Endothelial cell of umbilical vein (primary cell): ENCODE data around the gene RYR2. TPM values are rescaled to one million over a fixed set of nuclear protein-coding genes. Genes with fewer than 3 reads are reported as not detected.

Experiments
- BruUV-seq: library from RNA; stranded (reverse); fragments of 400-500 nt; replicated peaks from 2 replicates; lab custom pipeline; 2021; lab: Mats Ljungman, UMichigan
- CTCF ChIA-PET: fragments of 300-600, 350-600 bp; sonication (Branson Sonifier 250); formaldehyde crosslinking; loops from one replicate; lab custom pipeline; 2021; ENCODE audit warnings: antibody characterized with exemption, inconsistent platforms; lab: Charles Lee
- POLR2A ChIA-PET: fragments of 300-600, 350-600 bp; sonication (Branson Sonifier 250); formaldehyde crosslinking; loops from one replicate; lab custom pipeline; 2021; ENCODE audit warnings: antibody characterized with exemption, inconsistent platforms; lab: Charles Lee
- DNase-seq: peaks from one replicate; pipeline ENCODE4 v3.0.0-alpha.2; 2011; ENCODE audit warnings: low read depth, low spot score
- FAIRE-seq: peaks from 2 replicates; lab custom pipeline; 2011; peaks lifted over from hg19 to GRCh38; lab: Jason Lieb, UNC
- H2AFZ ChIP-seq: 2 replicates; pipeline ENCODE4 v1.6.0; 2012; ENCODE audit warnings: low read depth, low read length, control low read depth, inconsistent platforms
- H3K27ac ChIP-seq: 2 replicates; pipeline ENCODE4 v1.5.1; 2011; ENCODE audit warnings: low read depth, mild to moderate bottlenecking, control low read depth, low read length, moderate library complexity; ENCODE audit not compliant: insufficient read depth
- H3K27me3 ChIP-seq, 2 experiments: 2 replicates each; pipeline versions ENCODE4 v1.6.0 to v1.6.1; 2011; ENCODE audit warnings: low read length in 2 of 2, mixed read lengths in 1 of 2; ENCODE audit not compliant: control insufficient read depth in 2 of 2, insufficient read depth in 2 of 2
- H3K36me3 ChIP-seq, 2 experiments: 2 replicates in 1 of 2; 3 replicates in 1 of 2; pipeline ENCODE4 v1.5.1; 2011; ENCODE audit warnings: low read length in 2 of 2, mild to moderate bottlenecking in 1 of 2, moderate library complexity in 1 of 2; ENCODE audit not compliant: control insufficient read depth in 2 of 2, insufficient read depth in 2 of 2; ENCODE audit errors: extremely low read depth in 1 of 2
- H3K4me1 ChIP-seq: 3 replicates; pipeline ENCODE4 v1.5.1; 2011; ENCODE audit warnings: mild to moderate bottlenecking, low read length; ENCODE audit not compliant: control insufficient read depth, insufficient read depth; ENCODE audit errors: extremely low read depth
- H3K4me2 ChIP-seq: 2 replicates; pipeline ENCODE4 v1.6.1; 2011; ENCODE audit warnings: low read length, control low read depth, mixed read lengths; ENCODE audit not compliant: insufficient read depth
- H3K4me3 ChIP-seq, 3 experiments: fragments of 200-600 bp in 1 of 3; sonication (generic), shearing (Covaris generic) in 1 of 3; replicated peaks in 1 of 3; 2 replicates each; pipeline ENCODE4 v1.5.1; 2011 to 2016; ENCODE audit warnings: control low read depth in 3 of 3, low read length in 3 of 3, mild to moderate bottlenecking in 2 of 3, inconsistent platforms in 1 of 3, low read depth in 1 of 3, moderate library complexity in 1 of 3; ENCODE audit not compliant: insufficient read depth in 1 of 3
- H3K79me2 ChIP-seq: 2 replicates; pipeline ENCODE4 v1.6.0; 2012; ENCODE audit warnings: low read length, inconsistent platforms; ENCODE audit not compliant: control insufficient read depth, insufficient read depth
- H3K9ac ChIP-seq: replicated peaks from 2 replicates; pipeline ENCODE3; 2011; ENCODE audit warnings: low read length, control low read depth; ENCODE audit not compliant: insufficient read depth; ENCODE audit errors: extremely low read depth
- H3K9me1 ChIP-seq: replicated peaks from 3 replicates; pipeline ENCODE4 v1.6.0; 2011; ENCODE audit warnings: mild to moderate bottlenecking, low read length; ENCODE audit not compliant: control insufficient read depth, insufficient read depth; ENCODE audit errors: extremely low read depth
- H3K9me3 ChIP-seq: replicated peaks from 2 replicates; pipeline ENCODE4 v1.5.1; 2012; ENCODE audit warnings: low read length, inconsistent platforms; ENCODE audit not compliant: control insufficient read depth, insufficient read depth
- H4K20me1 ChIP-seq: replicated peaks from 2 replicates; pipeline ENCODE3; 2011; ENCODE audit warnings: mild to moderate bottlenecking, low read length; ENCODE audit not compliant: control insufficient read depth, insufficient read depth; ENCODE audit errors: extremely low read depth
- CTCF ChIP-seq, 2 donors: IDR thresholded peaks; 1 replicate in 1 of 2; 2 replicates in 1 of 2; pipeline ENCODE4 v1.5.1; 2011; ENCODE audit warnings: low read length in 2 of 2, mild to moderate bottlenecking in 2 of 2, moderate library complexity in 2 of 2, control low read depth in 1 of 2, inconsistent platforms in 1 of 2, low read depth in 1 of 2; ENCODE audit not compliant: insufficient read depth in 1 of 2; ENCODE audit errors: extremely low read depth in 1 of 2
- EZH2 ChIP-seq: IDR thresholded peaks from 2 replicates; pipeline ENCODE4 v1.6.1; 2012; ENCODE audit warnings: borderline replicate concordance, low read depth, mild to moderate bottlenecking, moderate library complexity, low read length, inconsistent platforms; ENCODE audit not compliant: severe bottlenecking
- FOS ChIP-seq: IDR thresholded peaks from 2 replicates; pipeline ENCODE4 v1.6.1; 2011; ENCODE audit warnings: mild to moderate bottlenecking, low read length, moderate library complexity, borderline replicate concordance; ENCODE audit not compliant: insufficient read depth
- GATA2 ChIP-seq: IDR thresholded peaks from 2 replicates; pipeline ENCODE4 v1.7.0; 2011; ENCODE audit warnings: low read depth, mild to moderate bottlenecking, moderate library complexity, mixed read lengths, low read length; ENCODE audit not compliant: insufficient read length, insufficient read depth
- JUN ChIP-seq: IDR thresholded peaks from 2 replicates; pipeline ENCODE4 v1.6.1; 2011; ENCODE audit warnings: borderline replicate concordance, low read depth; ENCODE audit not compliant: insufficient read length, insufficient read depth
- MYC ChIP-seq: IDR thresholded peaks from one replicate; pipeline ENCODE4 v1.6.1; 2011; ENCODE audit warnings: mild to moderate bottlenecking, low read depth, low read length
- POLR2A ChIP-seq: IDR thresholded peaks from 2 replicates; pipeline ENCODE4 v1.6.1; 2012; ENCODE audit warnings: low read depth, mild to moderate bottlenecking, control low read depth, low read length
- POLR2AphosphoS5 ChIP-seq: IDR thresholded peaks from 2 replicates; pipeline ENCODE4 v1.6.1; 2012; ENCODE audit warnings: low read depth, mild to moderate bottlenecking, control low read depth, low read length, moderate library complexity; ENCODE audit not compliant: insufficient read depth
- dilution Hi-C: fragments of 300-500 bp; cut with MboI; formaldehyde crosslinking; loops from one replicate; pipeline ENCODE4 v1.15.0; 2019; ENCODE audit warnings: low sequenced_read_pairs; ENCODE audit not compliant: extremely low pct_ligation_motif_present
- intact Hi-C: fragments of 100-400 bp; cut with micrococcal nuclease; formaldehyde crosslinking; loops from one replicate; pipeline ENCODE4 v1.10.0; 2022
- polyA plus RNA-seq, 4 experiments: library from polyadenylated mRNA; depleted of rRNA in 3 of 4; stranded (reverse) in 3 of 4; unstranded in 1 of 4; fragments of >200 nt; gene quantifications; 2 replicates each; pipeline versions ENCODE4 v1.2.1 to v1.2.3, GENCODE V29; 2011 to 2012; ENCODE audit warnings: missing spikeins in 1 of 4
- total RNA-seq: library from RNA; stranded (reverse); gene quantifications from 2 replicates; pipeline ENCODE4 v1.2.3, GENCODE V29; 2021
- TF ChIP-seq, protein P1 (sequence below): IDR thresholded peaks from 2 replicates; pipeline ENCODE4 v1.6.1; 2011; ENCODE audit not compliant: insufficient read depth, insufficient read length

The RYR2 gene
- total and polyA plus RNA-seq, 2 donors (not counting 3 experiments of a cell fraction or from before 2014, with no cell fraction given), result not detected

DNA sequence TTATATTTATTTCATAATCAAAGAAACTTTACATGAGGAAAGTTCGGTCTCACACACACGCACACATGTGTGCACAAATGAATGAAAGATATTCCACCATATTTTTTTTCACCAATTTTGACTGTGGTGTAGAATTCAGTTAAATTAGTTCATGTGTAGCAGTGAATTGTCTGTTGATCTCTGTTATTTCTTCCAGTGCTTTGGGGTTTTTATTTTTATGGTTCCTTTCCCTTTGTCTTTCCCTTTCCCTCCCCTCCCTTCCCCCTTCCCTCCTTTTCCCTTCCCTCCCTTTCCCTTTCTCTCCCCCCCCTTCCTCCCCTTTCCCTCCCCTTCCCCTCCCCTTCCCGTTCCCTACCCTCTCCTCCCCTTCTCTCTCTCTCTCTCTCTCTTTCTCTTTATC is 8.9 kb downstream of the RYR2 start:
- Histone ChIP-seq H3K4me3 (no peak overlapping the region), H3K27me3 (no peaks in the 10 kb centered on the region), H3K9me3 (no peaks in the 10 kb centered on the region), H3K36me3 (no peaks in the 10 kb centered on the region), H3K4me1 (no peaks in the 10 kb centered on the region), H3K4me2 (no peak overlapping the region), H3K79me2 (no peaks in the 10 kb centered on the region), H3K27ac (no peak overlapping the region), H2AFZ (no peak overlapping the region), H3K9me1 (no peaks in the 10 kb centered on the region), H3K9ac (no peak overlapping the region), H4K20me1 (no peaks in the 10 kb centered on the region)
- intact Hi-C loops (no loop called here), dilution Hi-C loops (no loop called here)
- no TSS peak for BruUV-seq
- DNase-seq (no peak), FAIRE-seq (no peak)
- ChIA-PET POLR2A (no interaction called here), CTCF (no interaction called here)
- TF ChIP-seq JUN (no peak), POLR2A (no peak), EZH2 (no peak), MYC (no peak), POLR2AphosphoS5 (no peak), FOS (no peak)

- Histone ChIP-seq H3K4me3 (no peak overlapping the region), H3K79me2 (no peaks in the 10 kb centered on the region), H3K9ac (no peak overlapping the region), H2AFZ (no peak overlapping the region), H3K9me1 (no peaks in the 10 kb centered on the region), H4K20me1 (no peaks in the 10 kb centered on the region), H3K4me2 (no peak overlapping the region), H3K36me3 (no peaks in the 10 kb centered on the region), H3K27me3 (no peaks in the 10 kb centered on the region), H3K9me3 (peaks cover 3% of the 10 kb centered on the region), H3K27ac (no peak overlapping the region), H3K4me1 (no peaks in the 10 kb centered on the region)
- ChIA-PET CTCF (no interaction called here), POLR2A (no interaction called here)
- intact Hi-C loops (no loop called here), dilution Hi-C loops (no loop called here)
- BruUV-seq, result no TSS peak
- TF ChIP-seq EZH2 (no peak), CTCF (IDR thresholded peaks at IDR 0.05; ENCODE audit: extremely low read depth in 1 of 2, insufficient read depth in 1 of 2, low read depth in 1 of 2, low read length in 2 of 2) (no peak), MYC (no peak), GATA2 (no peak), JUN (no peak), POLR2A (no peak), POLR2AphosphoS5 (no peak), FOS (no peak)
- TF ChIP-seq, protein P1, sequence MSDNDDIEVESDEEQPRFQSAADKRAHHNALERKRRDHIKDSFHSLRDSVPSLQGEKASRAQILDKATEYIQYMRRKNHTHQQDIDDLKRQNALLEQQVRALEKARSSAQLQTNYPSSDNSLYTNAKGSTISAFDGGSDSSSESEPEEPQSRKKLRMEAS, result no peak
- no peak for FAIRE-seq
- no peak for DNase-seq
These were observed 12.3 kb downstream of the RYR2 start for GRCh38 chr1:237054313-237054712.
